GM19324 (cell line): ENCODE data around the gene ACP3.
"Not testable (repeated sequence)": the region's sequence is repeated elsewhere in the genome, so short reads cannot be mapped to it uniquely, and the experiment has no call there.

Source experiments
- ATAC-seq: cut with Tn5 transposase; IDR thresholded peaks from one replicate; pipeline ENCODE4 v1.9.1; 2021; ENCODE audit warnings: mild to moderate bottlenecking, moderate library complexity; ENCODE audit not compliant: unreplicated experiment, low FRiP score

The ACP3 gene, protein sequence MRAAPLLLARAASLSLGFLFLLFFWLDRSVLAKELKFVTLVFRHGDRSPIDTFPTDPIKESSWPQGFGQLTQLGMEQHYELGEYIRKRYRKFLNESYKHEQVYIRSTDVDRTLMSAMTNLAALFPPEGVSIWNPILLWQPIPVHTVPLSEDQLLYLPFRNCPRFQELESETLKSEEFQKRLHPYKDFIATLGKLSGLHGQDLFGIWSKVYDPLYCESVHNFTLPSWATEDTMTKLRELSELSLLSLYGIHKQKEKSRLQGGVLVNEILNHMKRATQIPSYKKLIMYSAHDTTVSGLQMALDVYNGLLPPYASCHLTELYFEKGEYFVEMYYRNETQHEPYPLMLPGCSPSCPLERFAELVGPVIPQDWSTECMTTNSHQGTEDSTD

GRCh38 chr3:132317229-132317948 lies at the start of gene ACP3:
TSS of gene ACP3 (plus strand) at chr3:132317407. CDS start at chr3:132317457, 50 bp downstream.
- peak; percentile 86 for ATAC-seq

- ATAC-seq = no peak
Measured at GRCh38 chr3:132268956-132269355, 48.3 kb upstream of the ACP3 start.

GRCh38 chr3:132273036-132273435 lies 44.2 kb upstream of the ACP3 start:
- no peak for ATAC-seq

DNA sequence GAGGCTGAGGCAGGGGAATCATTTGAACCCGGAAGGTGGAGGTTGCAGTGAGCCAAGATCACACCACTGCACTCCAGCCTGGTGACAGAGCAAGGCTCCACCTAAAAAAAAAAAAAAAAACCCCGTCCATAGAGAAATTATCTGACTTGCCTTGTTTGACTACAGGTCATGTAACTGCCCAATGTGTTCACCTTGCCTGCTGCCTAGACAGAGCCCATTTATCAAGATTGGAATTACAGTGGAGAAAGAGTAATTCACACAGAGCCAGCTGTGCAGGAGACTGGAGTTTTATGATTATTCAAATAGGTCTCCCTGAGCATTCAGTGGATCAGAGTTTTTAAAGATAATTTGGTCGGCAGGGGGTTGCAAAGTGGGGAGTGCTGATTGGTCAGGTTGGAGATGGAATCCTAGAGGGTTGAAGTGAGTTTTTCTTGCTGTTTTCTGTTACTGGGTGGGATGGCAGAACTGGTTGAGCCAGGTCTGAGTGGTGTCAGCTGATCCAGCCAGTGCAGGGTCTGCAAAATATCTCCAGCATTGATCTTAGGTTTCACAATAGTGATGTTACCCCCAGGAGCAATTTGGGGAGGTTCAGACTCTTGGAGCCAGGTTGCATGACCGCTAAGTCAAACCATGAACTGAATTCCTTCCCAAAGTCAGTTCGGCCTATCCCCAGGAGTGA lies 40.8 kb upstream of the ACP3 start:
- ATAC-seq = no peak

DNA sequence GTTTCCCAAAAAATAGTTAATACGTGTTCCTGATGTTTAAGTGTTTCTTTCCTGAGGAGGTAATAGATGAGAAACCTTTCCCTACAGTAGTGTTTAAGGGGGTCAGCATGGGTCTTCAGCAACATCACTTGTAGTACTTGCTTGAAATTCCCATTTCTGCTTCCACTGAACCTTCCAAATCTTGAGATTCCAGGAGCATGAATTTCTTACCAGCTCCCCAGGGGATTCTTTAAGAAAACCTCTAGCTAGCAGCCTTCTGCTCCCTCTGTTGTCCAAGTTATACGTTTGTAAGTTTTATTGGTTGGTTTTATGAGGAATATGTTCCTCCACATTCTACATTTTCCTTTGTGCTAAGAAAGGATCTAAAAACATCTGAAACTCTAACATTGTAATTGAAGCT lies 38.2 kb upstream of the ACP3 start:
- ATAC-seq = no peak

DNA sequence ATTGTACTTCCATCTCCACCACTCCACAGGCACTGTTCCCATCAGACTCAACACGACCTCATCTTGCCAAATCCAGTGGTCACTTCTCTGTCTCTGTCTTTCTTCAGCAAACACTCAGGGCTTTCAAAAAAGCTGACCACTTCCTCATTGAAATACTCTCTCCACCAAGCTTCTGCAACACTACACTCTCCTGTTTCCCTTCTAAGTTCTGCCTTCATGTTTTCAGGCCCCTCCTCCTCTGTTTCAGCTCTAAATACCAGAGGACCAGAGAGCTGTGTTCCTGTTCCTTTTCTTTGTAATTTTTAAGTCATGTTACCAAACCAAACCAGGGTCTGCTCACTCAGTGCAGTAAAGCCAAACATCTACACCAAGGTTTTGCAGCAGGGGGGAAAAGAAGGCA lies 33.8 kb upstream of the ACP3 start:
- peak; percentile 88 for ATAC-seq

DNA sequence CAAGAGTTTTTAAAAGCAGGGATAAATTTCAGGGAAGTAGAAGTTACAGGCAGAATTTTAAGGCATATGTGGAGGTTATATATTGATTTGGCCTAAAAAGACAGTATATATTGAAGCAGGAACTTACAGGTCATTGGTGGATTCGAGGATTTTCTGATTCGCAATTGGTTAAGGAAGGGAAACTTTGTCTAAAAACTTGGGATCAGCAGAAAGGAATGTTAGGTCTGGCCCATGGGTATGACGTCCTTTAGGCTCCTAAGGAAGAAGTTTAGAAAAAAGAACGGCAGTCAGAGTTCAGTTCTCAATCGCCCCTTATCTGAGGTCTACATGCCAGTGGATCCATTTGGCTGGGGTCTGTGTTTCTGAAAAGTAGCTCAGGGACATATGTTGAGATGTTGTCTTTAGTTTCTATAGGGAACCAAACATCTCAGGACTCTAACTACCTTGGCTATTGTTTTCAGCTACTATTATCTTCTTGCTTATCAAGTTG lies 33.2 kb upstream of the ACP3 start:
- no peak for ATAC-seq

DNA sequence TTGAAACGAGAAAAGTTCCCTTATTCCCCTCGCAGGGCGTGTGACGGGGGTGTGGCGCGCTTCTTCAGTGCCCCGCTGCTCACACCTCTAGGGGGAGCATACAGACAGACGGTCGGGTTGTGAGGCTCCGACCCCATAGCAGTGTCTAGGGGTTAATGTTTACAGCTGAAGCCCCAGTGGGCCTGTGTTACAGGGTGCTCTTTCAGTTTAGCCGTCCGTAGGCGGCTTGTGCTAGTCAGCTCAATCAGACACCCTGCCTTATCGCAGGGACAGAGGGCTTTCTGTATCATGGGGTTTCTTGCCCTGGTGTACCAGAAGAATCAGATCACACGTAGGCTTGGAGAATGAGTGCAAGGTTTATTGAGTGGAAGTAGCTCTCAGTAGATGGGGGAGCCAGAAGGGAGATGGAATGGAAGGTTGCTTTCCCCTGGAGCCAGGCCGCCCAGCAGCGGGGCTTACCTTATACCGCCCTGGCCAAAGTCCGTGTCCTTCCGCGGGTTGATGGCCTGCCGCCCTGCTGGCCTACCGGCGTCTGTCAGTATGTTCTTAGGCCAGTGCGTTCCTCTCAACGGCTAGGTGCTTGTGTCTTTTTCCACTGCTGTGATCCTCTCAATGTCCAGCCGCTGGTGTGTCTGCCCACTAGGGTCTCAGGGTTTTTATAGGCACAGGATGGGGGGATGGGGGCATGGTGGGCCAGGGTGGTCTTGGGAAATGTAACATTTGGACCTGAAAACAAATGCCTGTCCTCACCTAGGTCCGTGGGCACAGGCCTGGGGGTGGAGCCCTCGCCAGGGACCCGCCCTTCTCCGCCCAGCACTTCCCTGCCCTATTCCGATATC lies 32.2 kb upstream of the ACP3 start:
- ATAC-seq = no peak

DNA sequence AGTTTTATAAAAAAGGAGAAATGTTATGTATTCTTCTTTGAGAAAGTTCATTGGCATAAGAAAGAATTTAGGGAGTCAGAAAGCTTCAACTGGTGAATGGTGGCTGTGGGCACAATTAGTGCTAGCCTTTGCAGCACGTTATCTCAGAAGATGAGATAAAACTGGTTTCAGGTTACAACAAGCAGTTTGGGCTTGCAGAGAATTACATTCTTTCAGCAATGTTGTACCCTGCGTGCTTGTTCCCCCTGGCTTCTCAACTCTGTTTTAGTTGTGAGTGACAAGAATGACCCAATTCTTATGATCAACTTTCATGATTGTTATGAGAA lies 31.6 kb upstream of the ACP3 start:
- ATAC-seq = no peak

- ATAC-seq = no peak
Measured at GRCh38 chr3:132286035-132286434, 31.2 kb upstream of the ACP3 start.

DNA sequence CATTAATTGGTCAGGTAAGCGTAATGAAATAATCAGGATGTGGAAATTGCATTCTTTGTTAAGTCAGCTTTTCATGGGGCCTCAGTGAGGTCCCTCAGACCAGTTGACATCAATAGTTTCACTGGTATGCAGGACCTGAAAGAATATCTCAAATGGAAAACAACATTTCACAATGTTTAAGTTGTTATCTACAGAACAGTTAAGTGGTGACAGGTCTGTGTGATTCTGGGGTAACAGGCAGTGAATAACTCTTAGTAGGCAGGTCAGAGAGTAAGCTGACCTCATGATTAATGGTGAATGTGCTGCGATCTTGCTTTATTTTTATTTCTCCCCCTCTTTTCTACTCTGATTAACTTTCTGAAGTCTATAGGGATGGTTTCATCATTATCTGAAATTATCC lies 28.9 kb upstream of the ACP3 start:
- ATAC-seq = no peak

GRCh38 chr3:132289316-132289715 lies 27.9 kb upstream of the ACP3 start:
- no peak for ATAC-seq

DNA sequence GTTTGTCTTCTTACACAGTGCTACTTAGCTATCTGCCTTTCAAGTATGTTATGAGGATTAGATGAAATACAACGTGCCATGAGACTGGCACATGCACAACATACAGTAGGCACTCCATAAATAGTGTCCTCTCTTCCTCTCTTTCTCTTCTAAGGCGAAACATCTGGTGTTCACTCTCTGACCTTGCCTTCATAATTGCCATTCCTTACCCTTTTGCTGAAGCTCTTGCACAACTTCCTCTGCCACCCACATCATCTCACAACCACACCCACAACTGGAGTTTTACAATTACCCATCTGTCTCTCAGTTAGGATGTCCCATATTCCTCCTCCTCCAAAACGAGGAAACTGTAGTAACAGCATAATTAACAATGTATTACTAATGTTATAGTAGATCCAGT lies 26.4 kb upstream of the ACP3 start:
- ATAC-seq = no peak

DNA sequence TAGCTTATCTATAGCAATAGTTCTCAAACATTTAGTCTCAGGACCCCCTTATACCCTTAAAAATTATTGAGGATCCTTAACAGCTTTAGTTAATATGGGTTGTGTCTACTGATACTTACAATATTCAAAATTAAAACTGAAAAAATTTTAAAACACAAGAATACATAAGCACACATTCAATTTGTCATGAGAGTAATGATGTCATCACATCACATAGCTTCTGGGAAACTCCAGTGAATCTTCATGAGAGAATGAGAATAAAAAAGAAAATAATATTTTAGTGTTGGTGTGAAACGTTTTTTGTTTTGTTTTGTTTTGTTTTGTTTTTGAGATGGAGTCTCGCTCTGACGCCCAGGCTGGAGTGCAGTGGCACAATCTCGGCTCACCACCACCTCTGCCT lies 25.2 kb upstream of the ACP3 start:
- no peak for ATAC-seq

DNA sequence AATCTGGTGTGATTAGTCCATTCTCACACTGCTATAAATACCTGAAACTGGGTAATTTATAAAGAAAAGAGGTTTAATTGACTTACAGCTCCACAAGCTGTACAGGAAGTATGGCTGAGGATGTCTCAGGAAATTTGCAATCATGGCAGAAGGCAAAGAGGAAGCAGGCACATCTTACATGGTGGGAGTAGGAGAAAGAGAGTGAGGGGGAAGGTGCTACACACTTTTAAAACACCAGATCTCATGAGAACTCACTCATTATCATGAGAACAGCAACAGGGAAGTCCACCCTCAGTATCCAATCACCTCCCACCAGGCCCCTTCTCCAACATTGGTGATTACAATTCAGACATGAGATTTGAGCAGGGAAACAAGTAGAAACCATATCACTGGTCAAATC lies 24.0 kb upstream of the ACP3 start:
- ATAC-seq = no peak

GRCh38 chr3:132294906-132295305 lies 22.3 kb upstream of the ACP3 start:
- ATAC-seq = no peak

DNA sequence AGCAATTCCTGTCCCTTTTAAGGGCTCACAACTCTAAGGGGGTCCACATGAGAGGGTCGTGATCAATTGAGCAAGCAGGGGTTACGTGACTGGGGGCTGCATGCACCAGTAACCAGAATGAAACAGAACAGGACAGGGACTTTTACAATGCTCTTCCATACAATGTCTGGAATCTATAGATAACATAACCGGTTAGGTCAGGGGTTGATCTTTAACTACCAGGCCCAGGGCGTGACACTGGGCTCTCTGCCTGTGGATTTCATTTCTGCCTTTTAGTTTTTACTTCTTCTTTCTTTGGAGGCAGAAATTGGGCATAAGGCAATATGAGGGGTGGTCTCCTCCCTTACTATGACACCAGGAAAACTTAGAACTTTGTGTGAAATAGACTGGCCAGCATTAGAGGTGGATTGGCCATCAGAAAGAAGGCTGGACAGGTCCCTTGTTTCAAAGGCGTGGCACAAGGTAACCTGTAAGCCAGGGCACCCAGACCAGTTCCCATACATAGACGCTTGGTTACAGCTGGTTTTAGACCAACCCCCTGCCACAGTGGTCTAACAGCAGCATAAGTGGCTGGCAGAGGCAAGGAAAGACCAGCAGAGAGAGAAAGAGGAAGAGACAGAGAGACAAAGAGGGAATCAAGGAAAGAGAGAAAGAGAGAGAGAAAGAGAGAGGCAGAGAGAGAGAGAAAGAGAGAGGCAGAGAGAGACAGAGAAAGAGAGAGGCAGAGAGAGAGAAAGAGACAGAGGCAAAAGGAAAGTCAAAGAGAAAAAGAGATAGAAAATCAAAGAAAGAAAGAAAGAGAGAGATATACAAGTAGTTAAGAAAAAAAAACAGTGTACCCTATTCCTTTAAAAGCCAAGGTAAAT lies 13.6 kb upstream of the ACP3 start:
- not testable (repeated sequence) for ATAC-seq

DNA sequence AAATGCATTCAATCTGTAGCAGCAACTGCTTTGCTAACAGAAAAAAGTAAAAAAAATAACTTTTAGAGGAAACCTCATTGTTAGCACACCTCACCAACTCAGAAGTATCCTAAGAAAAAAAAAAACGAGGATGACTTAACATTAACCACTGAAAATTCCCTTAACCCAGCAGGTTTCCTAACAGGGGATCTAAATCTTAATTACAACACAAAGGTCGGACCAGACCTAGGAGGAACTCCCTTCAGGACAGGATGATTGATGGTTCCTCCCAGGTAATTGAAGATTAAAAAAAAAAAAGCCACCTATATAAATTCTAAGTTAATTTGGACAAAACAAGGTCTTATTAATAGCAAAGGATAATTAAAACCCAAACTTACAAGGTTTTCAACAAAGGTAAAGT lies 12.9 kb upstream of the ACP3 start:
- ATAC-seq = not testable (repeated sequence)

- not testable (repeated sequence) for ATAC-seq
Measured at GRCh38 chr3:132310057-132310456, 7.2 kb upstream of the ACP3 start.

DNA sequence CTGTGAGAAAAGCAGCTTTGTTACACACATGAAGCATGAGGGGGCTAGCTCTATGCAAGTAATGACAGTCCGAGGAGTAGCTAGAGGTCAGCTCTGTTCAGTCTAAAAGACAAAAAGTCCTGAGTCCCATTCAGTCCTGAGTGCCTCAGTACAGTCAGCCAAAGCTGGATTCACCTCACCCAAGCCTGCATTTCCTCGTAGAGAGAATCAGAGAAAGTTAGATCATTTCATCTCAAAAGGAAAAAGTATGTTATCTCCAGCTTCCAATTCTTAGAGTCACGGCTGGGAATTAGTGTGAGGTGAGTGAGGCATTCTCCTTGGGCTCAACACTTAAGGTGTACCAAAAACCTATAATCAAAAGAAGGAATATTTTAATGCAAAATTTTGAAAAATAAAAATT lies 5.9 kb upstream of the ACP3 start:
- ATAC-seq = no peak
